GM19238 (cell line): Measurements from ENCODE around the gene ASCL1.

ENCODE experiments used
- DNase-seq: peaks from one replicate; pipeline ENCODE4 v3.0.0; 2011; ENCODE audit warnings: low spot score; ENCODE audit not compliant: insufficient read length

The ASCL1 gene

DNA sequence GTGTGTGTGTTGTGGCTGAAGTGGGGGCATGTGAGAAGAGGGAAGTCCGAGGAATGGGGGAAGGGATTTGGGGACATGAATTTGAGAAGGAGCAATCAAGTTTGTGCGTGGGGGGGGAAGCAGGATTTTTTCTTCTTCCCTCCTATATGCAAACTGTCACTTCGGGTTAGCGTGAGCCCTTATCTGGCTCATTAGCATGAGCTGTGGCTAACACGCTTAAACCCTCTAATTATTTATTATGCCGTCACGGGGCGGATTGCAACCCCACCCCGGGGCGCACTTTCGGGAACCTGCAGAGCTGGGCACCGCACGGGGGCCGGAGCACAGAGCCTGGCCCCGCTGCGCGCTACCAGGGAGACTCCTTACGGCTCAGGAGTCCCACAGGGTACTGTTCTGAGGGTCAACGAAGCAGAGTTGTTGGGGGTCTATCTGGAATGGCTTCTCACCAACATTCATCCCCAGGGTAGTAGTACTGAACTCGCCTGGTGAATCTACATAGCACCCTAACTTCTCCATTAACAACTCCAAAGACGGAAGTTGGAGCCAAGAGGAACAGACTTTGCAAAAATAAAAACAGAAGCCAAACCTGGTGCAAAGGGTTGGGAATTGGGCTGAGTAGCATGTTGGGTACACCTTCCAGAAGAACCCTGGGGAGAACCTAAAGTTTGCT lies 6.4 kb upstream of the ASCL1 start:
- no peak for DNase-seq

DNA sequence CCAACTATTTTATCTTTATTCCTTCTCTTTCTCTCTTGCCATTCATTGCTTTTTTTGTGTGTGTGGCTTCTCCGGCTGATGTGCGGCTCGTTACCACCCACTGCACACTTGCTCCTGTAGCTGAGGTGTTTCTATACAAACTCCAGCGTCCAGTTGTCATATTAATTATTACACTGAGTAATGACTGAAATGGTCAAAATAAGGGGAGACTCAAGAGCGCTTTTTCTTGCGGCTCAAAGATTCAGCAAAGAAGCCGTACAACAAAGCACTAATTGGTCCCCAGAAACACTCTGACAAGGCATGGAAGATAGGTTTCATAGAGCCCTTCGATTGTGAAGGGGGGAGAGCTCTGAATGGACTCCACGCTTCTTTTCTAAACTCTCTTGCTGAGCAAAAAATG lies 5.6 kb upstream of the ASCL1 start:
- DNase-seq: no peak

DNA sequence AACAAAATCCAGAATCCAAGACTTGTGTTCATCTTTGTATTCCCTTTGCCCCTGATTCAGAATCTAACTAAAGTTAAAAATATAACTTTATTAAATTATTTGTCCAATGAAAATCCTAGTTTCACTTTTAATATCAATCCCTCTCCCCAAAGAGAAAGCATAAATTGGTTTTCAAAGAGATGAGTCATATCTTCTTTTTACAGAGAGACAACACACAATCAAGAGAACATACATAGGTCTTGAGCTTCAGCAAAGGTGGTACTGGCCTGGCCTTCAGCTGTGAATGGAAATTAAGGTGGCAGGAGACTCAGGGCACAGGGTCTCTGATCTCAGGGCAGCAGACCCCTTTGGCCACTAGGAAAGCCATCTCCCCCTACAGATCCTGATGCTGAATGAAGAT lies 4.3 kb upstream of the ASCL1 start:
- DNase-seq: no peak

DNA sequence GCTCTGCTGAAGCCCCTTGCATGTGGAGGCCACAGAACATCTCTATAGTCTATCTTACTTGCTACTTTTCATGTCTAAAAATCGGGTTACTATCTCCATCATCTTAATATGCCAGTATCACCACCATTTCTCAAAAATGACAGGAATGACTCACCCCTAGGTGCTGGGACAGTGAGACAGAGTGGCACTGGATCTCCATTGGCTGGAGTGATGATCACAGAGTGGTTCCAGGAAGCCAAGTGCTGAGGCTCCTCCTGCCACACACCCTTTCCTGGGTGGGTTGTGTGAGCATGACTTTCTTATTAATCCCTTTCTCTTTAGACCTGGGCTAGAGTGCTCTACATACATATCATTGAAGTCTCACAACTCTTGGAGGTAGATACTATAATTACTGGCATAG lies 3.3 kb upstream of the ASCL1 start:
- DNase-seq: no peak

DNA sequence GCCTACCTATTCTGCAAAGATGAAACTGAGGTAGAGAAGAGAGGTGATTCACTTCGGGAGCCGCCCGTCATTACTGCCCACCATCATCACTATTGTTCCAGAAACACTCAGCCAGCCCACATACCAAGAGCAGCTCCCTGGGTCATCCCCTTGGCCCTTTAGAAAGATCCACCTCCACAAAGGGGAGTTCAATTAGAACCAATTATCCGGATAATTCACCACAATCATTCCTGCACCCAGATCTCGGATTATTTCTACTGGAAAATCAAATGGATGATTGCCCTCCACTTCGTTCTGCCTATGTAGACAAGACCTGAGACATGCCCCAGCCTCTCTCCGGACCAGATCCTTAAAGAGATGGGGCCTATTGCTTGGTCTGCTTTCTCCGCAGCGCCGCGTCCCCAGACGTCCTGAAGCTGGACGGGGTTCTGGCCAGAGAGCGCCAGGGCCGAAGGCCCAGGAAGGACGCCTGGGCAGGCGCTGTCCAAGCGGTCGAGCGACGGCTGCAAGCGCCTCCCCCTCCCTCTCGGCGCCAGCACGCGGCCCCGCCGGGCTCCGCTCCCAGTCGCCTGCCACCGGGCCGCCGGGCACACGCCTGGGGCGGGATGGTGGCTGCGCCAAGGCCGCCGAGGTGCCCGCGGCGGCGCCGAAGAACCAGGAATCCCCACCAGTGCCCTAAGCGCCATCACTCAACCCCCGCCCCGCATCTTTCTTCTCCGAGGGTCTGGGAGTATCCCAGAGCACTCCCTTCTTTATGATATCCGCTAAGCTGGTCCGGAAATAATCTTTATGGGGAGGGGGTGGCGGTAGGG lies 1.3 kb upstream of the ASCL1 start:
- no peak for DNase-seq

DNA sequence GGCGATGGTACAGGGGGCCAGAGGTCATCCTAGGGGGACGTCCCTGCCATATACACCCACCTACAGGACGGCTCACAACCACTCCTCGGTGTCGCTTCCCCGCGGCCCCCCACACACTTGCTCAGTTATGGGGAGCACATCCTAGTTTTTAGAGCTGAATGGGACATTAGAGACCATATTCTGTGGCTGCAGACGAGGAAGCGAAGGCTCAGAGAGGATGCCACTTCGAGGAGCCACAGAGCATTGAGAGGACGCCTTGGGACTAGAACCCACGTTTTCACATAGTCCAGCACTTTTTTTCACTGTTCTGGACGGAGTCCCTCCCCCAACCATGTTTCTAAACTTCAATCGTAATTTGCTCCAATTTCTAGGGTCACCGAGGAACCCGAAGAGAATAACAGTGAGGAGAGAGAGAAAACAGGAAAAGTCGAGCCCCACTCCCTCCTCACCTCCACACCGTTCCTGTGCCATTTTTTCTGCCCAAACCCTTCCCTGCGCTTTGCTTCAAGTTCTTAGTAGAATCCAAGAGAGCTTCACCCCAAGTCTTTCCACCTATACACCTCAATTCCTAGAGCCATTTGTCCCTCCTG lies 641 bp upstream of the ASCL1 start:
- DNase-seq: no peak

DNA sequence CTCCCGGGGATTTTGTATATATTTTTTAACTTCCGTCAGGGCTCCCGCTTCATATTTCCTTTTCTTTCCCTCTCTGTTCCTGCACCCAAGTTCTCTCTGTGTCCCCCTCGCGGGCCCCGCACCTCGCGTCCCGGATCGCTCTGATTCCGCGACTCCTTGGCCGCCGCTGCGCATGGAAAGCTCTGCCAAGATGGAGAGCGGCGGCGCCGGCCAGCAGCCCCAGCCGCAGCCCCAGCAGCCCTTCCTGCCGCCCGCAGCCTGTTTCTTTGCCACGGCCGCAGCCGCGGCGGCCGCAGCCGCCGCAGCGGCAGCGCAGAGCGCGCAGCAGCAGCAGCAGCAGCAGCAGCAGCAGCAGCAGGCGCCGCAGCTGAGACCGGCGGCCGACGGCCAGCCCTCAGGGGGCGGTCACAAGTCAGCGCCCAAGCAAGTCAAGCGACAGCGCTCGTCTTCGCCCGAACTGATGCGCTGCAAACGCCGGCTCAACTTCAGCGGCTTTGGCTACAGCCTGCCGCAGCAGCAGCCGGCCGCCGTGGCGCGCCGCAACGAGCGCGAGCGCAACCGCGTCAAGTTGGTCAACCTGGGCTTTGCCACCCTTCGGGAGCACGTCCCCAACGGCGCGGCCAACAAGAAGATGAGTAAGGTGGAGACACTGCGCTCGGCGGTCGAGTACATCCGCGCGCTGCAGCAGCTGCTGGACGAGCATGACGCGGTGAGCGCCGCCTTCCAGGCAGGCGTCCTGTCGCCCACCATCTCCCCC lies 777 bp downstream of the ASCL1 start:
- peak; percentile 55 for DNase-seq

DNA sequence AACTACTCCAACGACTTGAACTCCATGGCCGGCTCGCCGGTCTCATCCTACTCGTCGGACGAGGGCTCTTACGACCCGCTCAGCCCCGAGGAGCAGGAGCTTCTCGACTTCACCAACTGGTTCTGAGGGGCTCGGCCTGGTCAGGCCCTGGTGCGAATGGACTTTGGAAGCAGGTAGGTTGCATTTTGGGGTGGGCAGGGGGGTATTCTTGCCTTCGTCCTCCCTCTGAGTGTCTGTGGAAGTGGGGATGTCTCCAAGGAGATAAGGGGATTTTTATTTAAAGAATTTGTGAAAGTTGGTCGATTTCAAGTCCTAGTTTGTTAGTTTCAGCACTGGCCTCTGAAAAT lies 1.3 kb downstream of the ASCL1 start:
- DNase-seq: no peak

DNA sequence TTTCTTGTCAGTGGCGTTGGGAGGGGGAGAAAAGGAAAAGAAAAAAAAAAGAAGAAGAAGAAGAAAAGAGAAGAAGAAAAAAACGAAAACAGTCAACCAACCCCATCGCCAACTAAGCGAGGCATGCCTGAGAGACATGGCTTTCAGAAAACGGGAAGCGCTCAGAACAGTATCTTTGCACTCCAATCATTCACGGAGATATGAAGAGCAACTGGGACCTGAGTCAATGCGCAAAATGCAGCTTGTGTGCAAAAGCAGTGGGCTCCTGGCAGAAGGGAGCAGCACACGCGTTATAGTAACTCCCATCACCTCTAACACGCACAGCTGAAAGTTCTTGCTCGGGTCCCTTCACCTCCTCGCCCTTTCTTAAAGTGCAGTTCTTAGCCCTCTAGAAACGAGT lies 1.9 kb downstream of the ASCL1 start:
- no peak for DNase-seq

DNA sequence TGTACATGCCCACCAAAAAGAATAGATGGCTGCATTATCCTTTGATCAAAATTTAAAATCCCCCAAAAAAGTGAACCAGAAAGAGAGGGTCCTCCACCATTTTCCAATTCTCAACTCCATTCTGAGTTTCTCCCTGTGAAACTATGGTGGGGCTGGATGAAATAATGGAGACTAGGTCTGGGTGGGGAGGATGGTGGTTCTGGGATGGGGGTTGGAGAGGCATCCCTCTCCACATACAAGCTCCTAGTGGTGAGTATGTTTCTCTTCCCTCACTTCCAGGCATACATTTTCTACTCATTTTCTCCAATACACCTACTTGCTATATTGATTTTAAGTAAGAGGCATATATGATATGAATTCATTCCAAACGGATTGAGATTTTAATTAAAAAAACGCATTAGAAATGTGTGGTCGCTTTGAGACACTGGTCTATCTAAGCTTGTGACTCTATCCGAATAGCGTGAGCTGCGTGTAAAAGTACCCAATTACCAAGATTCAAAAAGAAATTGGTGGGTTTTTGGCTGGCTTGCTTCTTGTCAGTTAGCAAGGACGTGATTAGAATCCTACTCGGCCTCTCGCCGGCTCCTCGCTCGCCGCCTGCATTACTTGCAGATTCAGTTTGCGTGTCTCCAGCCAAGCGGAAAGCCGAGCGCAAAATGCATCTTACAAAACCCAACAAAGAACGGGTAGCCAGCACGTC lies 3.4 kb downstream of the ASCL1 start:
- DNase-seq: no peak

DNA sequence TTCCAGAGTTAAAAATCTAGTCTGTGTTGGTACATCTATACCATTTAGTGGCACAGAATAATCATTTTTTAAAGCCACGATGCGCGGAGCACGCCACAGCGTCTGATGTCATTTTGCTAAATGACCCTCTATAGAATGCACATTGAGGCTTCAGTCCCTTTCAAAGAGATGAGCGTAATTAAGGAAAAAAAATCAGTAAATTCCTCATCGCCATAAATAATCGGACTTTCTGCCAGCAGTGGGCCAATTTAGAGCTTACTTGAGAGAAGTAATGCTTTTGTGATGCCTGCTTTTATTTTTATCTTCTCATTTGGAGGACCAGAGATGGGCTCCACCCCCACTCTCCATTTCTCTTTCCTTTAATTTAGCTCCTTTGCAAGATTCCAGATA lies 4.0 kb downstream of the ASCL1 start:
- no peak for DNase-seq

DNA sequence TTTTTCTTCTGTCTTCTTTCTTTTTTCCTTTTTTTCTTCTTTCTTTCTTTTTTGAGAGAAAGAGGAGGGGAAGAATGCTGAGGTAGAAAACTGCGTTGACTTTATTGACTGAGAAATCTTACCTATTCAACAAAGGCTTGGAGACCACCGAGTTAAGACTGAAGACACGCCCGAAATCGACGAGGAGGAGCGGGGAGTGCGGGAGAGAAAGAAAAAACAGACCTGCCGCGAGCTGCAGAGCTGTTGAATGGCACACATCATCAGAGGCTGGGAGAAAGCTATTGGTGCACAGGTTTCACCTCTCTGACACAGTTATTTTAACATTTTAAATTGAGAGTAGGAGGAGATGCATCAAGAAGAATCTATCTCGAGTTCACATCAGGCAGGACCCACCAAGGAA lies 5.1 kb downstream of the ASCL1 start:
- no peak for DNase-seq

DNA sequence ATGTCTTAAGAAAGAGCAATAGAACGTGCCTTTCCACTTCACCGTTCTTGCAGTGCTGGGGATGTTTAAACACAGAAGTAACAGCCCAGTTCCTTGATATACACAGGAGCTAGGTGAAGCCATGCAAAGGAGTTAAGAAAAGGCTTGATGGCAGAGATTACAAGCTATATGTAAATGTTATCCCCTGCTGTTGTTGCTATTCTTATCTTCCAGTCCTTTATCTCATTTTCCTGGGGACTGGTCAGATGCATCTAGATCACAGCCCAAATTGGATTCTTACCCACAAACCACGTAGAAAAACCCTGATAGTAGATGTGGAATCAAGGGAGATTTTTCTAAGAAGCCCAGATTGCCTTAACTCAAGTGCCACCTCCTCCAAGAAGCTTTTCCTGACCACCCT lies 5.5 kb downstream of the ASCL1 start:
- DNase-seq: no peak

DNA sequence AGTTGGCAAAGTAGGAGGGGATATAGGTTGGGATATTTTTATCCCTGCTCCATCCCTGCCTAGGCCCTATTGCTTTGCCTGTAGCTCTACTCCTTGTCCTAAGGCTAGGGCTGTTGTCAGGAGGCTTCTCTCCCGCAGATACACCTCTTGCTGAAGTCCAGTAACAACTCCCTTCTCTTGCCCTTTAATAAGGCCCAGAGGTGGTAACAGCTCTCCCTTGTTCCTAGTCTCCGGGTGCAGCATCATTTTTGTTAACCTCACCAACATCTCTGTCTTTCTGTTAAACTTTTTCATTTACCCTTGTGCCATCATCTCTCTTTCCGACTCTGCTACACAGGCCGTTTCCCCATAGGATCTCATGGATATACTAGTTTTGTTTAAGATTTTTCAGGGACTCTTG lies 6.3 kb downstream of the ASCL1 start:
- DNase-seq: no peak

DNA sequence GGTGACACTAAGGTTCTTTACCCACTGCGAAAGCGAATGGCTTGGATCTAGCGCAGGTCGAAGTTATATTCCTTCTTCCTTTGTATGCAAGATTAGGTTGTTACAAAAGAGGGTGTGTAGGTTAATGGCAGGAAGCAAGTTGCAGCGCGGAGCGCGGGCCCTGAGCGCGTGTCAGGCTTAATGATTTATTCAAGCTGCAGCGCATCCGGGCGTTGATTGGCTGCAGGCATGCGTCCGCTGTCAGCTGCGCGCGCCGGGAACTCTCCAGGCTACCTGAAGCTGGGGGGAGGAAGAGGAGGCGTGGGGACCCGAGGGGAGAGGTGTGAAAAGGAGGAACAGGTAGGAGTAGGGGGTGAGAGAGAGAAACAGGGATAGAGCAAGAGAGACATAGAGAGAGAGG lies 7.4 kb downstream of the ASCL1 start:
- peak; percentile 33 for DNase-seq

DNA sequence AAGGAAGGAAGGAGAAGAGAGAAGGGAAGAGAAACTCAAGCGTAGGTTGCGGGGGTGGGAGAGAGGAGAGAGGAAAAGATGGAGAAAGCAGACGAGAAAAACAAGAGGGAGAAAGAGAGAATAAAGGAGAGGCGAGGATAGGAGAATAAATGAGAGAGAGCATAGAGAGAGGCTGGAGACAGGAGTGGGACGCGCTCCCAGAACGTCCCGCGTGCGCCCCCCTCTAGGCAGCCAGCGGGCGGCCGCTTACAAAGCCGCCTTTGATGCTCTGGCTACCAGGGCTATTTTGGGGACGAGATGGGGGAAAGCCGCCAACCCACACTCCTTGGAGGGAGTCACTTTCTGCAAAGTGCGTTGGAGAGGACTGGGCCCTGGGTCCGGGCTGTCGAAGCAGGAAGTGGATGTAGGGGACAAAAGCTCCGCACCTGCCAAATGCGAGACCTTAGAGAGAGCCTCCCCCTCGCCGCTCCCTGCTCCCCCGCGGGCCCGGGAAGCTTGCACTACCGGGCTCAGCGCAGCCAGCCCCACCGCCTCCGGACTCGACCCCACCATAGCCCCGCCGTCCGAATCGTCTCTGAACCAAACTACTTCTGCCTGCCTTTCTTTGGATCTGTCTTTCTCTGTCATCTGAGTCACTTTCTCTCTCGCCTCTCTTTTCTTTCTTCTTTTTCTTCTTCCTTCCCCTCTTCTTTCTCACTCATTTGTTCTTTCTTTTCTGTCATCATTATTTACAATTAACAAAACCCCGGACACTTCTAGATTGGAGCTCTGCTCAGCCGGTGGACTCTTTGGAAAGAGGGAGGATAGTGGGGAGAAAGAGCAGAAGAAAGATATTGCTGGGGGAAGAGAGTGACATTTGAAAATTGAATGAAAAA lies 8.0 kb downstream of the ASCL1 start:
- no peak for DNase-seq

DNA sequence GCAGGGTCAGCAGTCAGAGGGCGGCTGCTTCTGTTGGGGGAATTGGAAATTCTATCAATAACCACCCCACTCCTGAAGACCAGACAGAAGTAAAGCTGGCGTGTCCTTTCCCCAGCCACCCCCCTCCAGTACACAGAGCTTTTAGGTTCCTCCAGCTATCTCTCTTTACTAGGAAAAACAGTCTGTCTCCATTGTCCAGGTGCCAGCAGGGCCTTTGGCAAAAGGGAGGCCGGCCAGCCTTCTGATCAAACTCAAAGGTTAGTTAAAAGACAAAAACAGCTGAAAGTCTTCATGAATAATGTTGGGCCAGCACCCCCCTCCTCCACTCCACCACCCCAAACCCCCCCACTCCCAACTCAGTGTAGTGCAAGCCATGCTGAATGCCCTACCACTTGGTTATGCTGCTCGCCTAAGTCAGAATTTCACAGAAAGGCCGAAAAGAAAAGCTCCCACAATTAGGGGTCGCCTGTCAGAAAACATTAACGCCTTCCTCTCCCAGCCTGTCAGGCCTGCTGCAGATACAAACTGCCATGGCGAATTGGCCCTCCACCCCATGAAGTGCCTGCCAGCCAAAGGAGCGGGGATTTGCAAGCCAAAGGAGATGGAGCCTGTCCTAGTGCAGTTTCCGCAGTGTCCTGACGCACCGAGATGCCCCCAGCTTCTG lies 8.9 kb downstream of the ASCL1 start:
- no peak for DNase-seq

DNA sequence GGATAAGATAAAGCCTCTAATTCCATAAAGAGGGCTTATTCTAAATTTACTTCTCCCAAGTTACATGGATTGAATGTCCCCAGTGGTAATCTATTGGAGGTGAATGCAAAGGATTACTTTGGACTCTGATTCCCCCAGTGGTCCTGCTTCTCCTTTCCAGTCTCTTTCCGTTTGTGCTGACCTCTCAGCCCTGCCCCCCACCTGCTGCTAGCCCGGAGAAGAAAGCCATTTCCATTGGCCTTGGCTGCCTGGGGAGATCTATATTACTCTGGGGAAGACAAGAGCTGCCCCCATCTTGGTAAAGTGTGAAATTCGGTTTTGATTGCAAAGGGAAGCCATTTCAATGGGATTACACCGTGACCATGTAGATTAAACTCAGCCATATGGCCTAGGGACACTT lies 13.3 kb downstream of the ASCL1 start:
- DNase-seq: no peak

DNA sequence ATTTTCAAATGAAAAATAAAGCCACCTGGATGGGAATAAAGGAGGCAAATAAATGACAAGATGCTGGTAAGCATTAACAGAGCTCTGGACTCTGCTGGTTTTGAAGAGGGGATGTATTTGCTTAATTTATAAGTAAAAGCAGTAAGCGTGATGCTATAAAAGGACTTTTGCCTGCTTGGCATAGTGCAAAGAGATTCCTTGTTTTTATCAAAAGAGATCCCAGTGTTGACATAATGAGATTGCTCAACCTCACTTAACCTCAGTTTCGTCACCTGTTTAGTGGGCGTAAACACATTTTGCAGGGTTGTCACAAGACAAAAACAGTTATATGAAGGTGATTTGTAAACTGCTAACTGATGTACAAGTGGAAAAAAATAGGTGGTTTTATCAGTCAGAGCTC lies 13.8 kb downstream of the ASCL1 start:
- DNase-seq: no peak

DNA sequence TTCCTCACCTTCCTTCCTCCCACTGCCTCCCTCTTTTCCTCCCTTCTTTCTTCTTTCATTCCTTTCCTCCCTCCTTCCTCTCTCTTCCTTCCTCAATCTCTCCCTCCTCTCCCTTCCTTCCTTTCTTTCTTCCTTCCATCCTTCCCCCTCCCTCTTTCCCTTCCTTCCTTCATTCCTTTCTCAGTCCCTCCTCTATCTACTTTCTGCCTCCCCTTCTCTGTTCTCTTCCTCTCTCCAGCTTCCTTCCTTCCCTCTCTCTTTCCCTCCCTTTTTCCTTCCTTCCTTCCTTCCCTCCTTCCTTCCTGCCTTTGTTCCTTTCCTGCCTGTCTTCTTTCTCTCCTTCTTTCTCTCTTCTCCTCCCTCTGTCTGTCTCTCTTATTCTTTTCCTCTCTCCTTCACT lies 16.1 kb downstream of the ASCL1 start:
- no peak for DNase-seq
